HG03103 (cell line): ENCODE measurements around the gene TUBGCP3.
"Not testable (repeated sequence)": the region's sequence is repeated elsewhere in the genome, so short reads cannot be mapped to it uniquely, and the experiment has no call there.

Source experiments
- ATAC-seq: cut with Tn5 transposase; IDR thresholded peaks from one replicate; pipeline ENCODE4 v1.9.1; 2021; ENCODE audit warnings: low read depth; ENCODE audit not compliant: unreplicated experiment

The TUBGCP3 gene, protein sequence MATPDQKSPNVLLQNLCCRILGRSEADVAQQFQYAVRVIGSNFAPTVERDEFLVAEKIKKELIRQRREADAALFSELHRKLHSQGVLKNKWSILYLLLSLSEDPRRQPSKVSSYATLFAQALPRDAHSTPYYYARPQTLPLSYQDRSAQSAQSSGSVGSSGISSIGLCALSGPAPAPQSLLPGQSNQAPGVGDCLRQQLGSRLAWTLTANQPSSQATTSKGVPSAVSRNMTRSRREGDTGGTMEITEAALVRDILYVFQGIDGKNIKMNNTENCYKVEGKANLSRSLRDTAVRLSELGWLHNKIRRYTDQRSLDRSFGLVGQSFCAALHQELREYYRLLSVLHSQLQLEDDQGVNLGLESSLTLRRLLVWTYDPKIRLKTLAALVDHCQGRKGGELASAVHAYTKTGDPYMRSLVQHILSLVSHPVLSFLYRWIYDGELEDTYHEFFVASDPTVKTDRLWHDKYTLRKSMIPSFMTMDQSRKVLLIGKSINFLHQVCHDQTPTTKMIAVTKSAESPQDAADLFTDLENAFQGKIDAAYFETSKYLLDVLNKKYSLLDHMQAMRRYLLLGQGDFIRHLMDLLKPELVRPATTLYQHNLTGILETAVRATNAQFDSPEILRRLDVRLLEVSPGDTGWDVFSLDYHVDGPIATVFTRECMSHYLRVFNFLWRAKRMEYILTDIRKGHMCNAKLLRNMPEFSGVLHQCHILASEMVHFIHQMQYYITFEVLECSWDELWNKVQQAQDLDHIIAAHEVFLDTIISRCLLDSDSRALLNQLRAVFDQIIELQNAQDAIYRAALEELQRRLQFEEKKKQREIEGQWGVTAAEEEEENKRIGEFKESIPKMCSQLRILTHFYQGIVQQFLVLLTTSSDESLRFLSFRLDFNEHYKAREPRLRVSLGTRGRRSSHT

DNA sequence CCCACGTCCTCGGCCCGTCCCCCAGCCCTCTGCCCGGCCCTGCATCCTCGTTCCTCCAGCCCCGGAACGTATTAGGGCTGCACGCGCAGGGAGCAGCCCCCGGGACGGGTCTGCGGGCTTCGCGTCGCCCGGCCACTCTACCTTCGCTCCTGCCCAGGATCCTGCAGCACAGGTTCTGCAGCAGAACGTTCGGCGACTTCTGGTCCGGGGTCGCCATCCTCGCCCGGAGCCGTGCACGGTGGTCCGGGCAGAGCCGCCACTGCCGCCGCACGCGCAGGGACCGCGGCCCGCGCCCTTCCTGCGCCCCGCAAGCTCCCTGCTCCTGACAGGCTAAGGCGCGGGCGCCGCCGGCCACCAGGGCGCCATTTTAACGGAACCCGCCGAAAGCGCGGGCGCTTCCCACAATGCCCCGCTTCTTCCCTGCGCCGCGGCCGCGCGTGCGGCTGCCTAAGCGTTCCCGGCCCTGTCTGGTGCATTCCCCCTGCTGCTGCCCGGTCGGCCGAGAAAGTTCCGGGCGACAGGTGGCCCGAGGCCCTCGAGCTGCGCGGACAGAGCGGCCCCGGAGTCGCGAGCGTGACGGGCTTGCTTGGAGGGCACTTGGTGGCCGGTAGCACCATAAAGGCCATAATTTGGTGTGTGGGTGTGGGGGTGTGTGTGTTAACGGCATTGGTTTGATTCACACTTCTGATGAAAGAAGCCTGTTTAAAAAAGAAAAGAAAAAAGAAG is at the start of gene TUBGCP3:
Gene TUBGCP3 (minus strand): TSS at position 390 of the 726 bp plus-strand sequence. CDS start 173 bp downstream, at position 217.
- peak; percentile 57 for ATAC-seq

GRCh38 chr13:112637017-112637801 is 49.3 kb upstream of the TUBGCP3 start:
- no peak for ATAC-seq

- no peak for ATAC-seq
These were observed 48.5 kb upstream of the TUBGCP3 start for GRCh38 chr13:112636401-112636975.

DNA sequence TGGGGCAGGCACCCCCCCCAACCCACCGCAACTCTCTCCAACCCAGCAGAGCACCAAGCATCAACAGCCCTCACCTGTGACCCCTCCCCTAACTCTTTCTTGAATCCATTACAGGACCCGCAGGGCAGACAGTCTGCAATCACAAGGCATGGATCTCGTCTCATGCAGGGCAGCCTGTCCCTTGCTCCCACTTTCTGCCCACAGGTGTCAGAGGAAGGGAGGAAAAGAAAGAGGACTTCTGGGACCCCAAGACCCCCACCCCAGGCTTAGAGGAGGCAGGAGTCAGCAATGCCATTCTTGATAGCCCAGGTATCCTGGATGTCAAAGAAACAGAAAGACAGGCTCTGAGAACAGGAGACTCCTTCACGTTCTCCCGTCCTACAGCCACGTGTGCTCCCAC is 47.4 kb upstream of the TUBGCP3 start:
- ATAC-seq, result no peak

DNA sequence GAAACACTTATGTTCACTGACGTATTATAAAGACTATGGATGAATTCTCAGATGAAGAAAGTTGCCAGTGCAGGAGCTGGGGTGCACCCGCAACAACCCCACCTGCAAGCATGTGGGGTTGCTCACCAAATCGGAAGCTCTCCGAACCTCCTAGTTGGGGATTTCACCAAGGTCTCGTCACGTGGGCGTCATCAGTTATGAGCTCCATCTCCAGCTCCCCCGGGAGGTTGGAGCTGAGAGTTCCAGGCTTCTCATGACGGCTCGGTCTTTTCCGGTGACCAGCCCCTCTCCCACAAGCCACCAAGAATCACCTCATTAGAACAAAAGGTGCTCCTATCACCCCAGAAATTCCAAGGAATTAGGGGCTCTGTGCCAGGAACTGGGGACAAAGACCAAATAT is 46.1 kb upstream of the TUBGCP3 start:
- ATAC-seq, result no peak

GRCh38 chr13:112630226-112630625 is 42.3 kb upstream of the TUBGCP3 start:
- ATAC-seq, result not testable (repeated sequence)

DNA sequence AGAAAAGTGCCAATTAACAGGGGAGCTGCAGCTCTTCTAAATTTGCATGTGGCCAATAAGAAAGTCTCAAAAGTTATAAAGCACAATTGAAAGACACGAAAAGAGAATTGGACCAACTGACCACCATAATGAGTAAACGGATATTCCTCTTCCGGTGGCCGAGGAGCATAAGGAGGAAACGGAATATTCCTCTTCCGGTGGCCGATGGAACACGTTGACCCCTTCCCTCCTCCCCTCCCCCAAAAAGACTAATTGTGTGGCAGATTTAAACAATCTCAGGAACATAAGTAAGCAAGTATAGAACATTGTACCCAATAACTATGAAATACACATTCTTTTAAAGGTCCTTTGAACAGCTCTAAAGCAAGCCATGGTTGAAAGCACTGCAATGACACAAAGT is 41.2 kb upstream of the TUBGCP3 start:
- ATAC-seq, result no peak

DNA sequence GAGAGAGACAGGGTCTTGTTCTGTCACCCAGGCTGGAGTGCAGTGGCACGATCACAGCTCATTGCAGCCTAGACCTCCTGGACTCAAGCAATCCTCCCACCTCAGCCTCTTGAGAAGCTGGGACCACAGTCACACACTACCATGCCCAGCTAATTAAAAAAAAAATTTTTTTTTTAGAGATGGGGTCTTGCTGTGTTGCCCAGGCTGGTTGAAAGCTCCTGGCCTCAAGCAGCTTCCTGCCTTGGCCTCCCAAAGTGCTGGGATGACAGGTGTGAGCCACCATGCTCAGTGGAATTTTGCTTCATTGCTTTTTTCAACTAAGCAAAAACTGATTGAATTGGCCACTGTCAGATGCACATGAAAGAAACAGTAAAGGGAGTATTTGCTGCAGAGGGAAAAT is 39.7 kb upstream of the TUBGCP3 start:
- not testable (repeated sequence) for ATAC-seq

DNA sequence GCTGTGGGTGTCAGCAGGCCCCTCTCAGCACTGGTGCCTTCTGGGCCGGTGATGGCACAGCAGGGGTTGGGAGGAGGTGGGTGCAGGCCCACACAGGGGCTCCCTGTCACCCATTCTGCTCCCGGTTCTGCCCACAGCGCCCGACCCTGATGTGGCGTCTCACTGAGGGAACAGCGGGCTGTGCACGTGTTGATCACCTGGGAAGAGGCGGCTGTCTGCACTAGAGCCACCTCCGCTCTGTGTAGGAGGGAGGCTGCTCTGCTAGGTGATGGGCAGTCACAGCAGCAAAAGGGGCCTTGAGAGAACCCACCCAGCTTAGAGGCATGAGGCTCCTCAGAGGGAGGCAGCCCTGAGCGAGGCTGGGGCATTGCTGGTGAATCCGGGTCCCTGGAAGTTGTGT is 39.2 kb upstream of the TUBGCP3 start:
- ATAC-seq, result no peak

GRCh38 chr13:112626761-112627160 is 38.8 kb upstream of the TUBGCP3 start:
- ATAC-seq, result no peak

DNA sequence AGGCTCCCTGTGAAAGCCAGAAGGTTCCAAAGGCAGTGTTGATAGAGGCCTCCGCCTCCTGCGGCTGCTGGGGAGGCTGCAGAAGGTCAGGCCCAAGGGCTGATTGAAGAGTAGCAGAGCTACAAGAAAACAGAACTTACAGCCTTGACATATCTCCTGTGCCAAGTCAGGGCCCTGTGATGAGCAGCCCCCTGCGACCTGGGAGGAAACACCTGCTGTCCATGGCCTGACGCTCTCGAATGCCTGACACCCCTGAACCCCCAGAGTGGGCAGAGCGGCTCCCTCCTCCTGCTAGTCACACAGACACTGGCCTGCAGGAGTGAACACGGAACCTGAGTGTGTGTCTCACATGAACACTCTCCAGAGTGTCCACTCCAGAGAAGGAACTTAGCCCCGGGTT is 38.2 kb upstream of the TUBGCP3 start:
- no peak for ATAC-seq

GRCh38 chr13:112625698-112626097 is 37.7 kb upstream of the TUBGCP3 start:
- ATAC-seq, result no peak

DNA sequence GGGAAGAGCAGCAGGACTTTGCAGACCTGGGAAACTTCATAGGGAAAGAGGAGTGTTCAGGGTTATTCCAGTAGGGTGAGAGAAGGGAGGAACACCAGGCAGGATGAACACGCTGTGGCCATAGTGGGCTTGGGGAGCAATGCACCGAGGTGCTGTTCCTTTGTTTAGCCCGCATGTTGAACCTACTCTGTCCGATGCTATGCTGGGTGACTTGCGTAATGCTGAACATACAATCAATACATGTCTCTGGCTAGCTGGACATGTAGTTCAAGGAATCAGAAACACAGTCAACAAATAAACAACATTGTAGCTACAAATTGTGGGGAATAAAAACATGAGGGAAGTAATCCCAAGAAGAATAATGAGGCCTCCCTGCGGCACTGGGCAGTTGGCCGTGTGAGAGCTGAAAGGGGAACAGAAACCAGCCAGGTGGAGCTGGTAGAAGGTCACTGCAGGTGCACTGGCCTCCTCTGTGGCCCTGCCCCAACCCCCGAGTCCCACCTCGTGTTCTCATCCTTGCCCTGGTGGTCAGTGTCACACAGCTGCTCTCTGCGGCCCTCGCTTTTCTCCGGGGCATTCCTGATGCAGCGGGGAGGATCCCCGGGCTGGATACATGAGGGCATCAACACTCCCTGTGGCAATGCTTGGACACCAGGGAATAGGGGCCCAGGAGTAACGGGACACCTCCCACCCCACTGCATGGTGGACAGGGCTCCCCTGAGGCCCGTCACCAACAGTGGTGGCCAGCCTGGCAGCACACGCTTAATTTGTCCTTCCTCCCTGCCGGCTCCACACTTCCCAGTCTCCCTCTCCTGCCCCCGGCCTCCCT is 36.9 kb upstream of the TUBGCP3 start:
- no peak for ATAC-seq

DNA sequence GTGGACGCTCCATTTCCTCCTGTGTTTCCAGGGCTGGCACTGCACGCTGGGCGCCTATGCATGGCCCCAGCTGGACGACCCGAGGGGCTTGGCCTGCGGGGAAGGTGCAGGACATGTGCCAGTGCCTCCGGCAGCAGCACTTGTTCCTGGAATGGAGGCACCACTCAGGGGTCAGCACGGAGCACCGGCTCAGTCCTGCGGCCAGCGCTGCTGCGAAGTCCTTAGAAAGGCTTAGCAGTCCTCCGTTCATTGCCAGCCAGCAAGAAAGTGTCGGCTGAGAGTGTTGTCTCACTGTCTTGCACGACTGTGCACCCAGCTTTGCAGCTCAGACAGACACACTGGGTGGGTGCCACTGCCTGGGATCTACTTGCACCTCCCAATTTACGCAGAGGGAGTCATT is 36.1 kb upstream of the TUBGCP3 start:
- no peak for ATAC-seq

DNA sequence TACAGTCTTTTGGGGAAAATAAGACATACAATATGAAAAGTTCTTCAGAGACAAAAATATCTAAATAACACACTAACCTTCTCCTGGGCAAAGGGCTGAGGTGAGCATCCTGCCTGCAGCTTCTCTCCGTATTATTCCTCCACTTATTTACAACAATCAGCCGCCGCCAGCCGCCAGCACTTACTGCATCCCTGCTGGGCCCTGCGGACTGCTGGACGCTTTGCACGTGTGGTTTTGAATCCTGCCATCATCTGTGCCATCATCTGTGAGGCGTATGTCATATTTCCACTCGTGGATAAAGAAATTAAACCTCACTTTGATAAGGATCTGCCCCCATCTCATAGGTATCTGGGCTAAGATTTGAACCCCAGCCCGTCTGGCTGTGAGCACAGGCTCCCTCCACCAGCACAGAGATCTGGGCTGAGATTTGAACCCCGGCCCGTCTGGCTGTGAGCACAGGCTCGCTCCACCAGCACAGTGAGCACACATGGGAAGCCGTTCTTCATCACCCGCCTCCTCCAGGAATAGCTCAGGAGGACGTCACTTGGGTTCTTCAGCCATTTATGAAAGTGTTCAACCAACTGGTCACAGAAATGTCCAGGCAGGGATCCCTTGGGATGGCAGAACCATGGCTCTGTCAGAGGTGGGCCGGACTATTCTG is 35.2 kb upstream of the TUBGCP3 start:
- no peak for ATAC-seq

- ATAC-seq, result no peak
These were observed 34.4 kb upstream of the TUBGCP3 start for GRCh38 chr13:112622375-112622774.

DNA sequence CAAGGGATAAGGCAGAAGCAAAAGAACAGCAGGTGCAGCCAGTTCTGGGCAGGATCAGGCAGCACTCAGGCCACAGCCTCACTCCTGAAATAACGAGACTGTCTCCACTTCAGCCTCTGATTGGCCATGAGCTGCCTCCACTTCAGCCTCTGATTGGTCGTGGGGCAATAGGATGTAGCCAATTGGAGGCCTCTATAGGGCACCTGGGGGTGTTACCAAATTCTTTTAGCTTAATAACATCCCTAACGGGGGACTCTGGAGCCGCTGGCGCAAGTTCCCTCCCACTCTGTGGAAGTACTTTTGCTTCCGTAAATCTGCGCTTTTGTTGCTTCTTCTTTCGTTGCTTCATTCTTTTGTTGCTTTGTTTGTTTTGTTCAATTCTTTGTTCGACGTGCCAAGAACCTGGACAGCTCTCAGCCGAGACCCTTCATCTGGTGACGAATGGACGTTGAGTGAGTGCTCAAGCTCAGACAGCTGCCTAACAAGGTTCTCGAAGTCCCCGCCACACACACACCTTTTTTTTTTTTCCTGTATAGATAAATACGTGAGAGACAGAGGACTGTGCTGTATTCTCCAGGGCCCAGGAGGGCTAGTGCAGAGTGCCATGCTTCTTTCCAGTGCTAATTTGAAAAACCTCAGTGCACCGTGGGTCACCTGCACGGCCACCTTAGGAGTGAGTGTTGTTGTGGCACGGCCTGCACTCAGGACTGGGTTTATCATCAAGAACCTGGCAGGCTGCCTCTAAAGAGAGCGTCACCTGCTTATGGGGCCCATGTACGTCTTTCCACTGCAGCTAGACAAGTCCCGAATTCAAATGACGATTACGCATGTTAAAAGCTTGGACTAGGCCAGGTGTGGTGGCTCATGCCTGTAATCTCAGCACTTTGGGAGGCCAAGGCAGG is 32.0 kb upstream of the TUBGCP3 start:
- ATAC-seq, result no peak
